Inflammatory macrophage treated with lipopolysaccharide for 1 hour (primary cell): Measurements from ENCODE around the gene METTL21C.

Source experiments
- DNase-seq, 2 donors: peaks; one replicate each; pipeline ENCODE4 v3.0.0-alpha.2; 2020 to 2022

METTL21C gene

DNA sequence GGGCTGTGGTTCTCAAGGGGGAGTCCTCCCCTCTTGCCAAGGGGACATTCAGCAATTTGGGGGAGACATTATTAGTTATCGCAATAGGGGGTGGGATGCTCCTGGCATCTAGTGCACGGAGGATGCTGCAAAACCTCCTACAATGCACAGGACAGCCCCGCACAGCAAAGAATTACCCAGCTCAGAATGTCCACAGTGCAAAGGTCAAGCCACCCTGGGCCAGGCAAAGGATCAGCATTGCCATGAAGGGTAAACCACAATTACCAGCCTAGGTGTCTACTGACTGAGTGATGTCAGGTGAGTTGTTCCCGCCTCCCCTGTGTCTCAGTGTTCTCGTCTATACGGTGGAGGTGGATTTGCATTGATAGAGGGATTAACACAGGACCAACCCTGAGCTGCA is 2.4 kb upstream of the METTL21C start:
- no peak for DNase-seq

DNA sequence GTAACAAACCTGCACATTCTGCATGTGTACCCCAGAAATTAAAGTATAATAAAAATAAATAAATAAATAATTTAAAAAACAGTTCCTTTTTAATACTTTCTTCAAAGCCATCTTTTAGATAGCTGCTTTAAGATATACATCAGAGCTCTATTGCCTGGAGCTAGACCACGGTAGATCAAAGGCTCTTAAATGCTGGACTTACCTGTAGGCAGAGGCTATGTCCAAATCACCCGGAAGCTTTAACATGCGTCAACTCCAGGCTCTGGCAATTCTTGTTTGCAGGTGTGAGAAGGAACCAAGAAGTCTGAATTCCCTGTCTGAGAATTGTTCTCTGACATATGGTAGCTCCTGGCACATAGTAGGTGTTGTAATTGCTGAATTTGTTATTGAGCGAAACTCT is 1.6 kb upstream of the METTL21C start:
- no peak for DNase-seq

DNA sequence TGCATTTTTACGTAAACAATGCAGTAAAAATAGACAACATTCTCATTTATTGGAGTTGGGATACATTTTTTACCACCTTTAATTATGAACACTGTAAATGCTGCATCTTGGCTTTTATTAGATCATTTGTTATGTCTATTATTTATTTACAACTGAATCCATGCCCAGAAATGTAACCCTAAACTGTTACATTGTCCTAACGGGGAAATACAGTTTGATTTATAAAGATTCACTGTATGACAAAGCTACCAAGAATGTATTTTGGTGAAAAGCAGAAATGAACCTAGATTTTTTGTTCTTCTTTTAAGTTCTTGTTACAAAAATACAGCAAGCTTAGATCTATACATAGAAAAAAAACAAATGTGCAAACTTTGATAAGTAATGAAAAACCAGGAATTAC is 1.1 kb downstream of the METTL21C start:
- no peak for DNase-seq

DNA sequence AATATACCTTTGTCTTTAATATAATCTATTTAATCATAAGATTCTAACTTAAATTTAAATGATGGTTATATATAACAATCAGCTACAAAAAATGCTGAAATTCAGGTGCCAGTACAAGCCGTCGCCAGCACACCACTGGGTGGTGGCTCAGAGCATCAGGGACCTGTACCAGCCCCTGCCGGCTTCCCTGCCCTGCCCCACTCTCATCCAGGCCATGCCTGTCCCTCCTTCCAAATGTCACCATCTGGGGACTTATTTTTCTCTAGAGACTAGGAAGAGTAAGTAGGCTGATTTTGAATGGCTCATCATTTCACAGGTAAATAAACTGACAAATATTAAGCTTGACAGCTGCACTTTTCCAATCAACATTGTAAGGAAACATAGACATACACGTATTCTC is 1.6 kb downstream of the METTL21C start:
- no peak for DNase-seq

DNA sequence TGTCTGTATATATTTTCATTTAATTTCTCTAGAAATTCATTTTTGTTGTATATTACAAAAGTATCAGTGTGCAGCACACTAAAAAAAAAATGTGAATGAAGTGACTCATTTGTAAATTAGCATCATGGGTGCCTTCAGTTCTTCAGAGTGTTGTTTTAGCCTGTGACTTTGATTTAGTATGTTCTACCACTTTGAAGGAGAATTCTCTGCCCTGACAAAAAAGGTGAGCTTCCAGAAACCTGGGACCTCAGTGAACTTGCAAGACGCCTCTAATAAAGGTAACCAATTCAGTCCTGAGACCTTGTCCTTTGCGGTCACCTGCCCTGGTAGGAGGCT is 2.4 kb downstream of the METTL21C start:
- DNase-seq, result no peak

DNA sequence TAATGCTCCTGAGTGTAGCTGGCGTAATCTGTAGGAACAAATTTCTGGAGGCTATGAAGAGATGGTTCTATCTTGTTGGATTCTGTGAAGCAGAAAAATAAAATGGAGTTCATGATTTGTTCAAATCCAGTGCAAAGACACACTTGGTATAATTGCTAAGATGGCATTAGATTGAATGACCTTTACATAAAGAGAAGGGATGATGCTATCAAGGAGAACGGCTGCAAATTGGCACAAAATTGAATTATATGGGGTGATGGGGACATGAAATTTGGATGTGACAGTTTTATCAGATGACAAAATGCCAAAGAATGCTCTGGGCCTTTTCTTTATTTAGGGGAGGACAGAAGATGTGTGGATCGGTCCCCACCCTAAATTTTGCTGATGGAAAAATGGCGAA is 4.0 kb downstream of the METTL21C start:
- no peak for DNase-seq

DNA sequence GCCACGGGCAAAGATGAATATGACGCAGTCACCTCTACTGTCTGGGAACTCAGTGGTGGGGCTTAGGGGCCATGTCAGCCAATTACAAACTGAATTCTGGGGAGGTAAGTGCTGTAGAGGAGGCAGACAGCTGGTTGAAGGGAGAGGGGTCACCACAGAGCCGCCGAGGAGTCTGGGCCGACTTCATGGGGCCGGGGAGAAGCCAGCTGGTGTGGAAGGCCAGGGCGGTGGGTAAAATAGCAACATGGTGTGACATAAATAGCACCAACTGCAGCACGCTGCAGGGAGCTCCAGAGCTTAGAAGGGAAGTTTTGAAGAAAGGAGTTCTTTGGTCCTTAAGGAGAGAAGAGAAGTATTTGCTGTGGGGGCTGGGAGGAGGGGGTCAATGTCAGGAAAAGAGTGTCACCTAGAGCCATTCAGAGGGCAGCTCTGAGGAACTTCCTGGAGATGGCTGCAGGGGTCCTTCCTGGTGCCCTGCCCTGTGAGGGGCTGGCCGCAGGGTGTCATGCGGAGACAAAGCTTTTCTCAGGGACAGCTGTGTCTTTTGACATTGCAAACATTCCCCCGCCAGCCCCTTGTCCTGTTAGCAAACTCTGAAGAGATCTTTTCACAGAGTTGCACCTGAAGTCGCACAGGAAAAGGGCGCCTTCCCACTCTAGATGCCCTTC is 6.4 kb downstream of the METTL21C start:
- DNase-seq, result no peak

DNA sequence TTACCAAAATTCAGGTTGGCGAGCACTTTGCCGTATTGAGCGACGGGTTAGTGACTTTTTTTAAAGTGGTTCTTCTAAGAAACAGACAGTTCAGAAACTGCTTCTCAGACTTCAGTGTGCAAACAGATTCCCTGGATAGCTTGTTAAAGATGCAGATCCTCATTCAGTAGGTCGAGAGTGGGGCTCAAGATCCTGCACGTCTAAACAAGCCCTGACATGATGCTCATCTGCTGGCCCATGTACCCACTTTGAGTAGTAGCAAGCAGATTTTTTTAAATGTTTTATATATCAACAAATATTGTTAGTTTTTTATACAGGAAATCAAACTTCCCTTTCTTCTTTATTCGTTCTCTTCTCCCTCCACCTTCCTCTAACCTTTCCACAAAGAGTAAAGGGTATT is 7.3 kb downstream of the METTL21C start:
- DNase-seq, result no peak

DNA sequence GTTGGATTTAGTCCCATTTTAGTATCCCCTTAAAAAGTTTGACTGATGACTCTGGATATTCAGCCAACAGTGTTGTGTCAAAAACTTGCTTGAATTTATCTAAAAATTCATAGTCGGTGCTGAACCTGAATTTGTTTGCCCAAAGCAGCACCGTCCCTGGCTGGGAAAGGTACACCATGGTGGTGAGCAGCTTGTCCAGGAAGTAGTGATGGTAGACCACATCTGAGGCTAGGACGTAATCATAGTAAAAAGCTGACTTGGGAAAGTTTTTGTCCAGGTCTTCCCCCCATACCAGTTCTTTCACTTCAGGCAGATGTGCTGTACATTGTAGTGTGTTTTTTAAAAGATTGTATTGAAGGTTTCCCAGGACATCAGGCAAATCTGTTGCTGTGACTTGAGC is 8.8 kb downstream of the METTL21C start:
- DNase-seq, result no peak

DNA sequence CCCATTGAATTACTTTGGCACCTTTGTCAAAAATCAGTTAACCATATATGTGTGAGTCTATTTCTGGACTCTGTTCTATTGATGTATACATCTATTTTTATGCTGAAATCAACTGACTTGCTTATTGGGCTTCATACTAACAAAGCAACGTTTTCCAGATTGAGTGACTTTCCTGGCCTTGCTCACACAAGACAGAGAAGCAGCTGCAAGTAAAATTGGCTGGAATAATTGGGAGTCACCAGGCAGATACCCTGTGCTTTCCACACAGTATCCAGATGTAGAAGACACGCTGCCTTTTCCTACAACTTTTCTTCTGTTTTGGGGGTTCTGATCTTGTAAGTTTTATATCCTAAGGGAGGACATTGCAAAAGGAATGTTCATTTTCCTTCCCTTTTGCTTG is 11.2 kb downstream of the METTL21C start:
- DNase-seq, result no peak

DNA sequence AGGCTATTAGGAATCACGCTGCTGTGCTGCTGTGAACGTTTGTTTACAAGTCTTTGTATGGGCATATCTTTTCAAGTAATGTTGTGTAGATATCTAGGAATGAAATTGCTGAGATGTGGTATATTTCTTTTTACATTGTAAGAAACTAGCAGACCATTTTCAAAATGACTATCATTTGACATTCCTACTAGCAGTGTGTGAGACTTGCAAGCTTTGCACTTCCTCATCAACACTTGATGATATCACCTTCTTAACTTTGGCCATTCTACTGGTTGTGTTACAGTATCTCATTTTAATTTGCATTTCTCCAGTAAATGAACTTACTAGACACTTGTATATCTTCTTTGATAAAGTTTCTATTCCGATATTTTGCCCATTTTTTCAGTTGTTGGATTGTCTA is 12.1 kb downstream of the METTL21C start:
- DNase-seq, result no peak

DNA sequence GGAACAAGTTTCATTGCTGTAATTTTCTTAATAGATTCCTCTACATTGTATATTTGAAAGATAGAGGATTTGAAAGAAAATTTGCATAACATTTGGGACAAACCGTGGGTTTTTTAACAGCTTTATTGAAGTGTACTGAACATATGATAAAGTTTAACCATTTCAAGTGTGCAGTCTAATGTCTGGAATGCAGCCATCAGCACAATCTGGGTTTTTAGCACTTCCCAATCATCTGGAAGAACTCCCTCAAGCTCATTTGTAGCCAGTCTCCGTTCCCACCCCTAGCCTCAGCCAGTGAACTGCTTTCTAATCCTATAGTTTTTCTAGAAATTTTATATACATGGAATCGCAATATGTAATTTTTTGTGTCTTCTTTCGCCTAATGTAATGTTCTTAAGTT is 12.6 kb downstream of the METTL21C start:
- no peak for DNase-seq

DNA sequence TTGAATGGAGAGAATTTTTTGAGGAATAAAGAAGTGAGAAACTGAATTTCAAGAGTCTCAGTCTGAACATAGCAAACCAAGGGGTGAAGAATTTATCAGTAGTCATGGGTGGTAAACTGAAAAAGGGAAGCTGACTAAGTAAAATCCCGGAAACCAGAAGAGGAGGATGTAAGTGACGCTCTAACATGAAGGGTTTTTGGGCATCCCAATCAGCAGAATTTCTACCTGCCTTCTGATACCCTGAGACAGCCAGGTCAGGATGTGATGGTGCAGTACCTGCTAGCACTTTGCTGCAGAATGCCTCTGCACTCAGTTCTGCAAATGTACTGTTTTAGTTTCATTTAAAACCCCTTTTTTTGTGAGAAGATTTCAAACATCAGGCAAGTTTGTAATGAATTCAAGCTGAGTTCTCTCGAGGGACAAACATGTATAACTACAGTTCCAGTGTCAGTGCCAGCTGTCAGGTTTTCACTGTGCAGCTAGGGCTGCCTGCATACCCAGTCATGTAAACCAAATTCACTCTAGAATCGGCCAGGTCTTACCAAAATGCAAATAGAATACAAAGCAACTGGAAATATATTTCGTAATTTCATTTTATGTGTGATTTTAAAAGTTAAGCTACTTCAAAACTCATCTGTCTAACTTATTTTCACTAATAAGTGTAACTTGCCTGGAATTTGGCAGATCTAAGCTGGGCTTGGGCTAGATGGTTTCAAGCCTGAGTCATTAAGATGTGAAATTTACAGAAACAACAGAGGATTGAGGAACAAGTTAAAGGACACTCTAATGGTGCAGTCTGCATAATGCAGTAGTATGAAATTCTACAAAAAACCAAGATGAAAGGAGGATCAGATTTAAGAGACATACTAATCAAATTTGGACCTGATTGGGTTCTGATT is 13.8 kb downstream of the METTL21C start:
- peak; percentile 42 to 52 for DNase-seq

DNA sequence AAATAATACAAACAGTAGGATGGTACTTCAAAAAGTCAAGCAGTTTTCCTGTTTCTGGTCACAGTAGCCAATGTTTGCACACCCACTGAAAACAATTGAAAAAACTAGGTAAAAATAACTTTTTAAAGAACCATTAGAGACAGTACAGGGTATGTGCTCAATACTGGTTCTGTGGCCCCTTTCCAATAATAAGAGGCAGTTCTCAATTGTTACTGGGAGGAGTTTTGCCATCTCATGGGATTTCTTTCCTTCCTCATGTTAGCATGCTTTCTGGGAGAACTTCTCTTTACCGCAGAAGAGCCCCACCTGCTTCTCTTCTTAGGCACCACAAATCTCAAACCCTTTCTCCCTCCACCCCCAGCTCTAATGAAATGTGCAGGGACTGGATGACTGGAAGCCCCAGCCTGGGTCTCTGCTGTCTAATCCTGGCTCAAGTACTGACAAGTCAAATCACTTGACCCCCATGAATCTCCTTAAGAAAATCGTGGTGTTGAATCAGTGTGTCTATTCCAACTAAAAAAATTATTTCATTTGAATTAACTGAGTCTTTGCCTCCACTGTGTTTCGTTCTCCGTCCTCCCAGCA is 14.6 kb downstream of the METTL21C start:
- no peak for DNase-seq

DNA sequence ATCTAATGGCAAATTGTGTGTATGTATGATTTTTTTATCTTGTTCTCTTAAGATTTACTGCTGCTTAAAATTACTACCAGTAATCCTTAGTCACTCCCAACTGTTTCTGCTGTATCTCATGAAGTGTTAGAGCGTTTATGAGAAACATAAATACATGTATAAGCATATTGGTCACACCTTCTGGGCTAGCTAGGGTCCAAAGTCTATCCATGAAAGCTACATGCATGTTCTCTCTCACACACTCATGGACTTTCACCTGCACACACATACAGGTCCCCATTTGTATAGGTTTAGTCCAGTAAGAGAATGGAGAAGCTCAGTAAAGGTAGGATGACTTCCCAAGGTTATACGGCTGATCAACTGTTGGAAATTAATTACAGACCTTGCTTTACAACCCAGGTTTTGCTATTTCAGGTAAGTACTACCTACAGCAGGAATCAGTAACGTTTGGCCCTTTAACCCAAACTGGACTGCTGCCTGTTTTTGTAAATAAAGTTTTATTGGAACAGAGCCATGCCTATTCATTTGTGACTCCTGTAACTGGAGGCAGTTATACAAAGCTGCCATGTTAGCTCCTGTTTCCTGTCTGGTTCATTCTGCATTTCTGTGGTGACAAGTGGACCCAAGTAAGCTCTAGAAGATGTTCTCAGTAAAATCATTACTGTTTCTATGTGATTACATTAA is 15.3 kb downstream of the METTL21C start:
- no peak for DNase-seq

DNA sequence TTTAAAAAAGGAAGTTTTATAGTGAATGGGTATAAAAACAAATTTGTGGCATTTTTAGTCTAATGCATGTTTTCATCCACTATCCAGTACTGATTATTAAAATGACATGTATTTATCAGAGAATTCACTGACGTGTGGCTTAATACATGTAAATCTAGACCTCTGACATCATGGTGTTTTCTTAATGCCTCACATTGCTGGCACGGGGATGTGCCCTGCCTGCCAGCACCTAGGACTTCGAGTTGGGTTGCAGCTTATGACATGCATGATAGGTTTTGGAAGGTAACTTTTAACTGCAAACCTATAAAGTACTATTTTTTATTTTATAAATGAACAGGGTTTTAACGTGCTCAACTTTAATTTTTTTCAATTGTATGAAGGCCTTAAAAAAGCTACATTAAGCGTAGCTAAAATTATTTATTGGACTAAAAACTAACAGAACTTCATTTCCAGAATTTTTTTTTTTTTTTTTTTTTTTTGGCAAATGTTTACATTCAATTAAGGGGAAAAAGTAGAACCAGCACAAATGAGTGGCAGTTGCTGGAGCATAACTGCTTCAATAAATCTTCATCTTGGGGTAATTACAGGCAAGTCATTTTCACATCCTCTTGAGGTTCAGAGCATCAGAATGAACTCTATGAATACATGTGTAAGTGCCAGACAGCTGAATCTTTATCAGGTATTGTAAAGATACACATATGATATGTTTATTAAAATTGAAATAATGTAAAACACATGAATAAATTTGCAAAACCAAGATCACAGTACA is 16.3 kb downstream of the METTL21C start:
- no peak for DNase-seq

DNA sequence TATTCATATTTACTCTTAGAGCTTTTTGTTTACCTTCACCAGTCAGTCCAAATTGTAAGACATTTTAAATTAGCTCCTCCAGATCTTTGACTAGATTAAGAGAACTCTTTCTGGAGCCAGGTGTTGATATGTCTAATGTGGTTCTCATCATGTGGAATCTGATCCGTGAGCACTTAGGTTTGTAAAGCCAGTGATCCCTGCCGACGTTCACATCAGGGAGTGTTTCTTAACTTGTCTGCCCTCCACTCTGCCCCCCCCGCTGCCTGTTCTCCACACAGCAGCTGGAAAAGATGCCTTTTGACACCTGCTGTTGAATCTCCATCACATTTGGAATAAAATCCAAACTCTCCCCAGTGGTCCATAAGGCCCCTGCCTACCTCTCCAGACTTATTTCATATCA is 17.7 kb downstream of the METTL21C start:
- no peak for DNase-seq

DNA sequence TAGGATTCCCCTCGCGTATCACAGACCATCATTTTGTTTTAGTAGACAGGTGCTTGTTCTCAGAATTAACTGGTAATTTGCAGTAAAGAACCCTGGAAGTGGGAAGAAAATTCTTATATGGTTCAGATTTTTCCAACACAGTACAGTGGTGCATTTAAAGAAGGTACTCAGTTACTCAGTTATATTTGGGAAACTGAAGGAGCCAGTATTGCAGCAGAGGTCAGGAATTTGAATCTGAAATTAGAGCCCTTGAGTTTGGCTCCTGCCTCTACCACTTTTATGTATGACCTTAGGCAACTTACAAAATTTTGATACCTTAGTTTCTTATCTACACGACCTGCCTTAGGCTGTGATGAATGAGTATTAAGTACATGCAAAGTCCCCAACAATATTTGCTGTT is 19.7 kb downstream of the METTL21C start:
- no peak for DNase-seq

DNA sequence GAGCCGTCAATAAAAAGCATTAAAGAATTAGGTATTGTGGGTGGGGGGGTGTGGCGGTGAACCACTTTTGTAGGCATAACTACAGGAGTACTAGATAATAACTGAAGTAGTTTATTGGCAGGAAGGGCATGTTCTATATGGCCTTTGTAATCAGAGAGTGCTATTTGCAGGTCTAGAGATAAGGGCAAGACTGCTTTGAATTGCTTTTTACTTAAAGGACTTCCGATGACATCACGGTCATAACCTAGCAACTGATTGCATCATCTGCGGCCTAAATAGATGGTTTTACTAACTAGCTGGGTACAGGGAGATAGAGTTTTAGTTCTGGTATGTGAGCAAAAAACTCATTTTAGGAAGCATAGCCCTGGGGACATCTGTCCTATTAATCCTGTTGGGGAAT is 24.7 kb downstream of the METTL21C start:
- DNase-seq, result no peak

DNA sequence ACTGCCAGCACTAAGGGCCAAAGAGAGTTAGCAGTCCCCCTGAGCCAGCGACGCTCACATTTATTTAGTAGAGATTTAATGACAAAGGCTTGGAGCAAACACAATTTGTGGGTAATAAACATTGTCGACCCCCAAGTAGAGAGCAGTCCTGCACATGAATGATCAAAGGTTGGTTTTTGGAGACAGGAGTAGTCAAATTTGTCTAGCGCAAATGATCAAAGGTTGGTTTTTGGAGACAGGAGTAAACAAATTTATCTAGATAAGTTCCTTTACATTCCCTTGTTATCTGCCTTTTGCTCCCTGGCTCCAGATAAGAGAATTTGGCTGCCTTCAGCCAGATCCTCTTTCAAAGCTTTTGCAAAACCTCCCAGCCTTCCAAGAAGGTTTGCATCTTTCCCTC is 26.9 kb downstream of the METTL21C start:
- DNase-seq, result no peak

DNA sequence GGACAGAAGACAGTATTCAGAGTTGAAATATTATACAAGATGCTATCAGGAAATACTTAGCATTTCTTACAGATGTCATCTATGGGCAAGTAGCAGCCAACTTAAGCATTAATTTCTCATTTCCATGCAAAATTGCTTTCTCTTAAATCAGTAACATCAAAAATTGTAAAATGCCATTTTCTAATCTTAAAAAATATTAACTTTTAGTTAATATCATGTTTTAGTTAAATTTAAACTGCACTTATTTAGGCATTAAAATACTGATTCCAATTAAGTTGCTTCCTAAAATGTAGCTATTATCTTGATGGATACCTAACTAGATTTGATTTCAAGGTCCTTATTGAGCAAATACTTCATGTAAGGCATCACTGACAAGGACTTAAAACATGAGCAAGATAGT is 27.8 kb downstream of the METTL21C start:
- no peak for DNase-seq

DNA sequence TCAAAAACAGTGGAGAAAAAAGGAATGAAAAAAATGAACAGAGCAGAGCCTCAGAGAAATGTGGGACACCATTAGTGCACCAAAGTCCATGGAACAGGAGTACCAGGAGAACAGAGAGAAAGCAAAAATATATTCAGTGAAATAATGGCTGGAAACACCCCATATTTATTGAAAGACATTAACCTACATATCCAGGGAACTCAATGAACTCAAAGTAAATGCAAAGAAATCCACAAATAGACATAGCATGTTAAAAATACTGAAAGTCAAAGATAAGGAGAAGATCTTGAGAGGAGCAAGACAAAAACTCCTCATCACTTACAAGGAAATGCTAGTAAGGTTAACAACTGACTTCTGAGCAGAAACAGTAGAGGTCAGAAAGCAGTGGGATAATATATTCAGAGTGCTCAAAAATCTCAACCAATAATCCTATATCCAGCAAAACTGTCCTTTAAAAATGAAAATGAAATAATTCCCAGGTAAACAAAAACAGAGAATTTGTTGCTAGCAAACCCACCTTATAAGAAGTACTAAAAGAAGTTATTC is 35.6 kb downstream of the METTL21C start:
- no peak for DNase-seq

DNA sequence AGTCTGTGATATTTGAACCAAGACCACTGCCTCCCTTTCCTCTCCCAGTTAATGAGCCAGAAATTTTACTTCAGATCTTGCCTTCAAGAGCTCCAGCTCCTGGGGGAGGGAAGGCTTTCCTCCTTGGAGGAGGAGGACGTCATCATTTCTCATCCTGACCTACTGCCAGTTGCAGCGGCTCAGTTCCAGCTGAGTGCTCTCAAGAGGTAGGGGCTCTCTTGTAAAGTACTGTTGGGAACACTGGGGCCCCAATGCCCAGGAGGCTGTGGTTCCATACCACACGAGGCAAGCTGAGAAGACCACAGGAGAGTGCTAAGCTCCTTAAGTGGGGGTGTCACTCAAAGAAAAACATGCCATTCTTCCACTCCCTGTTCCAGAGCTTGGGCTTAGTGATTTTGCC is 36.2 kb downstream of the METTL21C start:
- DNase-seq, result no peak
